HG03039 (cell line): ENCODE results near the gene HRK.

Experiments
- ATAC-seq: cut with Tn5 transposase; IDR thresholded peaks from one replicate; pipeline ENCODE4 v1.9.1; 2021; ENCODE audit warnings: mild to moderate bottlenecking, moderate library complexity; ENCODE audit not compliant: unreplicated experiment

Gene HRK

GRCh38 chr12:116901612-116902011 lies 20.4 kb upstream of the HRK start:
- ATAC-seq = no peak

- ATAC-seq = no peak
Measured at GRCh38 chr12:116898669-116899068, 17.4 kb upstream of the HRK start.

GRCh38 chr12:116897476-116897875 lies 16.2 kb upstream of the HRK start:
- no peak for ATAC-seq

GRCh38 chr12:116896411-116896924 lies 15.2 kb upstream of the HRK start:
- ATAC-seq = no peak

GRCh38 chr12:116894913-116895312 lies 13.7 kb upstream of the HRK start:
- no peak for ATAC-seq

GRCh38 chr12:116892349-116893140 lies 11.3 kb upstream of the HRK start:
- ATAC-seq = no peak

GRCh38 chr12:116891019-116891418 lies 9.8 kb upstream of the HRK start:
- ATAC-seq = no peak

- ATAC-seq = no peak
Measured at GRCh38 chr12:116890330-116890729, 9.1 kb upstream of the HRK start.

GRCh38 chr12:116887897-116888296 lies 6.7 kb upstream of the HRK start:
- ATAC-seq = no peak

- ATAC-seq = no peak
Measured at GRCh38 chr12:116887244-116887643, 6.0 kb upstream of the HRK start.

- no peak for ATAC-seq
Measured at GRCh38 chr12:116885491-116885890, 4.2 kb upstream of the HRK start.

- ATAC-seq = no peak
Measured at GRCh38 chr12:116884871-116885270, 3.6 kb upstream of the HRK start.

GRCh38 chr12:116882742-116883141 lies 1.5 kb upstream of the HRK start:
- no peak for ATAC-seq

- ATAC-seq = no peak
Measured at GRCh38 chr12:116881877-116882507, 751 bp upstream of the HRK start.

- peak; percentile 57 for ATAC-seq
Measured at GRCh38 chr12:116880817-116881324, 370 bp downstream of the HRK start.

- no peak for ATAC-seq
Measured at GRCh38 chr12:116880213-116880816, 926 bp downstream of the HRK start.

GRCh38 chr12:116879509-116880212 lies 1.6 kb downstream of the HRK start:
- ATAC-seq = no peak

- ATAC-seq = no peak
Measured at GRCh38 chr12:116878567-116879508, 2.4 kb downstream of the HRK start.

GRCh38 chr12:116876151-116876869 lies 4.9 kb downstream of the HRK start:
- no peak for ATAC-seq
